CD14-positive monocyte (primary cell): ENCODE measurements around the gene G2E3. TPM values are rescaled to one million over a fixed set of nuclear protein-coding genes. Genes with fewer than 3 reads are reported as not detected.

Source experiments
- DNase-seq, 3 donors: peaks; one replicate each; pipeline ENCODE4 v3.0.0-alpha.2; 2011 to 2022
- H2AFZ ChIP-seq: 2 replicates; pipeline ENCODE4 v1.6.0; 2012; ENCODE audit warnings: mild to moderate bottlenecking, low read depth, low read length, inconsistent platforms; ENCODE audit not compliant: insufficient read depth, poor library complexity, severe bottlenecking
- H3K27ac ChIP-seq, 2 donors: 1 replicate in 1 of 2; 2 replicates in 1 of 2; pipeline ENCODE4 v1.5.1; 2012 to 2013; ENCODE audit warnings: low read length in 2 of 2, control low read depth in 1 of 2, inconsistent platforms in 1 of 2, low read depth in 1 of 2, mild to moderate bottlenecking in 1 of 2
- H3K27me3 ChIP-seq, 2 donors: one replicate each; pipeline versions ENCODE4 v1.6.0 to v1.6.1; 2011 to 2013; ENCODE audit warnings: low read length in 2 of 2; ENCODE audit not compliant: control insufficient read depth in 2 of 2, insufficient read depth in 2 of 2
- H3K36me3 ChIP-seq, 2 donors: replicated peaks in 1 of 2; 1 replicate in 1 of 2; 2 replicates in 1 of 2; pipeline versions ENCODE4 v1.5.1 to v1.6.1; 2012 to 2013; ENCODE audit warnings: low read length in 2 of 2, control low read depth in 1 of 2, inconsistent platforms in 1 of 2, mild to moderate bottlenecking in 1 of 2; ENCODE audit not compliant: insufficient read depth in 2 of 2, control insufficient read depth in 1 of 2
- H3K4me1 ChIP-seq, 2 donors: 1 replicate in 1 of 2; 2 replicates in 1 of 2; pipeline versions ENCODE4 v1.5.1 to v1.6.1; 2012 to 2013; ENCODE audit warnings: low read length in 2 of 2, control low read depth in 1 of 2, inconsistent platforms in 1 of 2, mild to moderate bottlenecking in 1 of 2, moderate library complexity in 1 of 2; ENCODE audit not compliant: insufficient read depth in 2 of 2, control insufficient read depth in 1 of 2
- H3K4me2 ChIP-seq: replicated peaks from 2 replicates; pipeline ENCODE3; 2012; ENCODE audit warnings: low read length, moderate library complexity, mild to moderate bottlenecking; ENCODE audit not compliant: poor library complexity, severe bottlenecking; ENCODE audit errors: extremely low read depth
- H3K4me3 ChIP-seq, 3 experiments: fragments of 200-600 bp in 1 of 3; sonication (generic) in 1 of 3; replicated peaks in 1 of 3; 1 replicate in 2 of 3; 2 replicates in 1 of 3; pipeline ENCODE4 v1.5.1; 2011 to 2013; ENCODE audit warnings: low read length in 3 of 3, mild to moderate bottlenecking in 3 of 3, control low read depth in 2 of 3, low read depth in 2 of 3, inconsistent platforms in 1 of 3, moderate library complexity in 1 of 3
- H3K79me2 ChIP-seq: 2 replicates; pipeline ENCODE4 v1.6.0; 2012; ENCODE audit warnings: mild to moderate bottlenecking, control low read depth, inconsistent platforms, low read length, moderate library complexity; ENCODE audit not compliant: insufficient read depth
- H3K9ac ChIP-seq: 2 replicates; pipeline ENCODE4 v1.6.0; 2017; ENCODE audit warnings: low read length, mild to moderate bottlenecking; ENCODE audit not compliant: insufficient read depth, poor library complexity, severe bottlenecking
- H3K9me3 ChIP-seq, 2 donors: replicated peaks in 1 of 2; 1 replicate in 1 of 2; 2 replicates in 1 of 2; pipeline versions ENCODE4 v1.5.1 to v1.6.1; 2012 to 2013; ENCODE audit warnings: low read length in 2 of 2, control low read depth in 1 of 2; ENCODE audit not compliant: control insufficient read depth in 1 of 2, insufficient read depth in 1 of 2
- H4K20me1 ChIP-seq: 2 replicates; pipeline ENCODE4 v1.6.0; 2012; ENCODE audit warnings: mild to moderate bottlenecking, low read length, control low read depth, moderate library complexity; ENCODE audit not compliant: insufficient read depth
- H3K27ac Mint-ChIP-seq, 7 donors: one replicate each; pipeline ENCODE4 v1.8.0; 2020; ENCODE audit warnings: mild to moderate bottlenecking in 7 of 7, mixed read lengths in 7 of 7, moderate library complexity in 6 of 7, inconsistent platforms in 2 of 7
- H3K27me3 Mint-ChIP-seq, 3 donors: one replicate each; pipeline ENCODE4 v1.8.0; 2021 to 2022; ENCODE audit warnings: low read depth in 3 of 3, mild to moderate bottlenecking in 3 of 3, mixed read lengths in 3 of 3, moderate library complexity in 3 of 3, inconsistent platforms in 1 of 3
- H3K36me3 Mint-ChIP-seq, 2 donors: one replicate each; pipeline ENCODE4 v1.8.0; 2020; ENCODE audit warnings: mixed read lengths in 2 of 2, inconsistent platforms in 1 of 2, mild to moderate bottlenecking in 1 of 2
- H3K4me1 Mint-ChIP-seq: one replicate; pipeline ENCODE4 v1.8.0; 2020; ENCODE audit warnings: mild to moderate bottlenecking, mixed read lengths
- H3K4me3 Mint-ChIP-seq, 2 donors: one replicate each; pipeline ENCODE4 v1.8.0; 2020; ENCODE audit warnings: mild to moderate bottlenecking in 2 of 2, mixed read lengths in 2 of 2, moderate library complexity in 1 of 2
- H3K9me3 Mint-ChIP-seq, 7 donors: one replicate each; pipeline ENCODE4 v1.8.0; 2020 to 2022; ENCODE audit warnings: mixed read lengths in 7 of 7, mild to moderate bottlenecking in 6 of 7, moderate library complexity in 6 of 7, inconsistent platforms in 2 of 7
- WGBS: methylation state at CpG from one replicate; pipeline ENCODE4 v1.1.5; 2013; ENCODE audit warnings: missing lambda C conversion rate; ENCODE audit not compliant: insufficient coverage; 5-methylcytosine and 5-hydroxymethylcytosine counted together
- intact Hi-C, 2 donors: fragments of 100-400 bp; cut with micrococcal nuclease; formaldehyde crosslinking; loops; one replicate each; pipeline versions ENCODE4 v1.15.0 to v1.15.1; 2023
- polyA plus RNA-seq, 3 donors: library from polyadenylated mRNA; depleted of rRNA in 1 of 3; unstranded in 2 of 3; stranded (reverse) in 1 of 3; fragments of 300-500 nt in 2 of 3; fragments of >200 nt in 1 of 3; fragmentation: Illumina TruSeq in 2 of 3; gene quantifications; 1 replicate in 2 of 3; 2 replicates in 1 of 3; pipeline ENCODE4 v1.2.3, GENCODE V29; 2012 to 2021
- TF ChIP-seq, protein P1 (sequence below): fragments of 200-600 bp; IDR thresholded peaks from one replicate; pipeline ENCODE4 v1.8.0; 2022; ENCODE audit warnings: antibody characterized with exemption, mild to moderate bottlenecking

Gene G2E3
- polyA plus RNA-seq, 3 donors = 5.6 to 12.1 (median 5.6) TPM

DNA sequence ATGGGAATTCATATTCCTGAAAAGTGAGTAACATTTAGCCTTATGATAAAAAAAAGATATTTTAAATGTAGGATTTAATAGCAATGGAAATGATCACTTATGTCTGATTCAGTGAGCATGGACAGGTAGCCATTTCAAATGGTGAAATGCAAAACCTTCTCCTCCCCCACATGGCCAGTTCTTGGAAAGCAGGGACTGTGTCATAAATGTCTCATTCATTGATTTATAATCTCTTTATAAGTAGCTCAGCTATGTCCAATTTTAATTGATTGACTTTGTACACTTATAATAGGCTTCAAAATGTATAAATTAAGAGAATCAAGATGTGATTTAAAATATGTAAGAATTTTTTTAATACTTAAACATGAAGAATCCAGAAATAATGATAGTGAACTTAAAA is 38.5 kb downstream of the G2E3 start:
- Mint-ChIP-seq H3K27ac (no peak overlapping the region), H3K9me3 (no peaks in the 10 kb centered on the region), H3K27me3 (peaks cover 0 to 1% (median 0%) of the 10 kb centered on the region in 3 donors), H3K36me3 (peaks cover 30 to 46% of the 10 kb centered on the region in 2 donors), H3K4me1 (peaks cover 8% of the 10 kb centered on the region), H3K4me3 (no peak overlapping the region)
- DNase-seq = no peak
- H3K27ac ChIP-seq = no peak overlapping the region
- peaks cover 40 to 72% of the 10 kb centered on the region in 2 donors for H3K36me3 ChIP-seq
- no peaks in the 10 kb centered on the region for H3K9me3 ChIP-seq
- H3K79me2 ChIP-seq = no peaks in the 10 kb centered on the region
- H2AFZ ChIP-seq = no peak overlapping the region
- intact Hi-C loops = no loop called here
- no peaks in the 10 kb centered on the region for H4K20me1 ChIP-seq
- H3K4me3 ChIP-seq = no peak overlapping the region
- no peak overlapping the region for H3K9ac ChIP-seq
- no peaks in the 10 kb centered on the region for H3K27me3 ChIP-seq
- no peaks in the 10 kb centered on the region for H3K4me1 ChIP-seq
- TF ChIP-seq, protein P1, sequence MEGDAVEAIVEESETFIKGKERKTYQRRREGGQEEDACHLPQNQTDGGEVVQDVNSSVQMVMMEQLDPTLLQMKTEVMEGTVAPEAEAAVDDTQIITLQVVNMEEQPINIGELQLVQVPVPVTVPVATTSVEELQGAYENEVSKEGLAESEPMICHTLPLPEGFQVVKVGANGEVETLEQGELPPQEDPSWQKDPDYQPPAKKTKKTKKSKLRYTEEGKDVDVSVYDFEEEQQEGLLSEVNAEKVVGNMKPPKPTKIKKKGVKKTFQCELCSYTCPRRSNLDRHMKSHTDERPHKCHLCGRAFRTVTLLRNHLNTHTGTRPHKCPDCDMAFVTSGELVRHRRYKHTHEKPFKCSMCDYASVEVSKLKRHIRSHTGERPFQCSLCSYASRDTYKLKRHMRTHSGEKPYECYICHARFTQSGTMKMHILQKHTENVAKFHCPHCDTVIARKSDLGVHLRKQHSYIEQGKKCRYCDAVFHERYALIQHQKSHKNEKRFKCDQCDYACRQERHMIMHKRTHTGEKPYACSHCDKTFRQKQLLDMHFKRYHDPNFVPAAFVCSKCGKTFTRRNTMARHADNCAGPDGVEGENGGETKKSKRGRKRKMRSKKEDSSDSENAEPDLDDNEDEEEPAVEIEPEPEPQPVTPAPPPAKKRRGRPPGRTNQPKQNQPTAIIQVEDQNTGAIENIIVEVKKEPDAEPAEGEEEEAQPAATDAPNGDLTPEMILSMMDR = no peak
- H3K4me2 ChIP-seq = no peak overlapping the region

DNA sequence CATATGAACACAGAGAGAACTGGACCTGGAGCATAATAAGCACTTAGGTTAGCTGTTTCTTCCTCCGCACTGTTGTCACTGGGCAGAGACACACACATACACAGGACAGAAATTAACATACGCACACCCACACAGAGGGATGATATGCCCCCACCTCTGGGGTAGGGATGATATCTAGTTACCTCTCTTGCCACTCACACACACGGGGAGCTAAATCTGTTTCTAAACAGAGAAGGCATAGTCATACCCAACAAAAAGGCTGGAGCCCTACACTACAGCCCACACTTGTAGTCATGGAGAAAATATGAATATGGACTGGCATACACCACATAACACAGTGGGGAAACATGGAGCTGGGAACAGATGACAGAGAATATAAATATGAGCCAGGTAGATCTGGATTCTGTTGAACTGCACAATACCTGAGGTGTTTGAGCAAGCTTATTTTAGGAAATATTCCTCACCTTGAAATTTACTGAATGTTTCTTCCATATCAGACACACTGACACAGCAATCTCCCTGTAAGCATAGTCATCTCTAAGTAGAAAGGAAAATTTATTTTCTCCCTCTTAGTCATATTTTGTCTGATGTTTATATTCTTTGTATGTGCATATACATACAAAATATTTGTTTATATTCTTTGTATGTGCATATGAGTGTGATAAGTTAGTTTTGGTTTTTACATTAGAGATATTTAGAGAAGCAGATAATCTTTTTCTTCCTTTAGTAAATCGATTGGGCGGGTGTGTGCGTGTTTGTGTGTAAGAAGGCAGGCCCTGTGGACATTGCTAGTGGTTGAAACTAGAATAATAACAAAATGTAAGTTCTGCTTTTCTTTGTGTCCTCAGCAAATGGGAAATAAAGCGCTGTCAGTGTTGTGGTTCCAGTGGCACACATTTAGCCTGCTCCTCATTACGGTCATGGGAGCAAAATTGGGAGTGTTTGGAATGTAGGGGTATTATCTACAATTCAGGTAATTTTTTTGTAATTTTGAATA is 42.3 kb downstream of the G2E3 start:
- no peak overlapping the region for H3K4me2 ChIP-seq
- H3K4me3 ChIP-seq = no peak overlapping the region
- no peaks in the 10 kb centered on the region for H3K27me3 Mint-ChIP-seq
- no peaks in the 10 kb centered on the region for H3K27me3 ChIP-seq
- H2AFZ ChIP-seq = no peak overlapping the region
- peaks cover 51 to 58% of the 10 kb centered on the region in 2 donors for H3K36me3 Mint-ChIP-seq
- peak overlapping the region in 1 of 2 donors; percentile 52 for H3K27ac ChIP-seq
- intact Hi-C loops = no loop called here
- DNase-seq = no peak
- no peaks in the 10 kb centered on the region for H3K9me3 Mint-ChIP-seq
- H3K79me2 ChIP-seq = no peaks in the 10 kb centered on the region
- peak overlapping the region in 5 of 7 donors; percentile 41 to 78 (median 54) for H3K27ac Mint-ChIP-seq
- H3K9ac ChIP-seq = no peak overlapping the region
- WGBS = 43% methylated on average over 1 of the region's 8 CpGs
- TF ChIP-seq, protein P1 = no peak
- no peak overlapping the region for H3K4me3 Mint-ChIP-seq
- peaks cover 8% of the 10 kb centered on the region for H3K4me1 Mint-ChIP-seq
- H3K36me3 ChIP-seq = peaks cover 48 to 95% of the 10 kb centered on the region in 2 donors
- no peaks in the 10 kb centered on the region for H3K4me1 ChIP-seq
- no peaks in the 10 kb centered on the region for H4K20me1 ChIP-seq
- no peaks in the 10 kb centered on the region for H3K9me3 ChIP-seq
